Measurements from ENCODE around the gene KIAA1958.
A peak's percentile ranks its signal among the peaks of the same experiment; 100 is the strongest.

Gene KIAA1958

GRCh38 chr9:112558978-112559377 lies 72.4 kb downstream of the KIAA1958 start:
- DNase-seq (ENCODE audit: extremely low spot score) = no peak
- no peak for TF ChIP-seq NFRKB (IDR thresholded peaks at IDR 0.05)
- ChIA-PET CTCF (no interaction called here), POLR2A (no interaction called here)

DNA sequence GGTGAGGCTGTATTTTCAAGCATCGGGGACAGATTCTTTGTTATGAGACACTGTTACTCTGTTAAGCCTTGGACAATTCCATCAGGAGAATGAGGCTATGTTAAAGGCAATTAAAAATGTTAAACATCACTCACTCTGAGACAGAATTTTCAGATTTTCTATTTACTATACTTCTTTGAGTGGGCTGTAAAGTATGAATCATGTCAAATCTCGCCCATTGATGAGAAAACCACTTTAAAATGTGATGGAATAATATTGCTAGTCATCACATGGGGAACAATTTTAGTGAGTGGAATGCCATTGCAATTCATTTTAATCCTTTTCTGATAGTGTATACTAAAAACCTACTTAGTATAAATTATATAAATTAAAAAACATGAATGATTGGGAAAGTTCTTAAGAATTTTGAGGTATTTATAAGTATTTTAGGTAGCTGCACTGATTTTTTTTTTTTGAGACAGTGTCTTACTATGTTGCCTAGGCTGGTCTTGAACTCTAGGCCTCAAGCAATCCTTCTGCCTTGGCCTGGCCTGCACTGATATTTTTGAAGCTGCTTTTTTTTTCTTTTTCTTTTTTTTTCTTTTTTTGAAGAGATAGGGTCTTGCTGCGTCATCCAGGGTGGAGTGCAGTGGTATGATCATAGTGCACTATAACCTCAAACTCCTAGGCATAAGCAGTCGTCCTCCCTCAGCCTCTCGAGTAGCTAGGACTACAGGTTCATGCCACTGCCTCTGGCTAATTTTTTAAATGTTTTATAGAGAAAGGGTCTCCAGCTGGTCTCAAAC lies 73.2 kb downstream of the KIAA1958 start:
- POLR2A ChIA-PET = no interaction called here
- TF ChIP-seq L3MBTL2 (conservative IDR thresholded peaks at IDR 0.05) = no peak
- no peak for DNase-seq (ENCODE audit: extremely low spot score)
- CTCF ChIA-PET = no interaction called here

- ChIA-PET POLR2A (no interaction called here), CTCF (no interaction called here)
- TF ChIP-seq FOXA1 (IDR thresholded peaks at IDR 0.05) (no peak), ARNT (IDR thresholded peaks at IDR 0.05) (no peak), FOXK2 (IDR thresholded peaks at IDR 0.05) (no peak), BHLHE40 (IDR thresholded peaks at IDR 0.05; ENCODE audit: borderline replicate concordance) (no peak), L3MBTL2 (conservative IDR thresholded peaks at IDR 0.05) (no peak), ZNF384 (IDR thresholded peaks at IDR 0.05) (no peak), FOXM1 (IDR thresholded peaks at IDR 0.05; ENCODE audit: borderline replicate concordance) (no peak), ELF4 (IDR thresholded peaks at IDR 0.05) (no peak), SUZ12 (IDR thresholded peaks at IDR 0.05) (no peak), SP1 (IDR thresholded peaks at IDR 0.05) (no peak), NFRKB (IDR thresholded peaks at IDR 0.05) (no peak)
- TF ChIP-seq, protein P1, sequence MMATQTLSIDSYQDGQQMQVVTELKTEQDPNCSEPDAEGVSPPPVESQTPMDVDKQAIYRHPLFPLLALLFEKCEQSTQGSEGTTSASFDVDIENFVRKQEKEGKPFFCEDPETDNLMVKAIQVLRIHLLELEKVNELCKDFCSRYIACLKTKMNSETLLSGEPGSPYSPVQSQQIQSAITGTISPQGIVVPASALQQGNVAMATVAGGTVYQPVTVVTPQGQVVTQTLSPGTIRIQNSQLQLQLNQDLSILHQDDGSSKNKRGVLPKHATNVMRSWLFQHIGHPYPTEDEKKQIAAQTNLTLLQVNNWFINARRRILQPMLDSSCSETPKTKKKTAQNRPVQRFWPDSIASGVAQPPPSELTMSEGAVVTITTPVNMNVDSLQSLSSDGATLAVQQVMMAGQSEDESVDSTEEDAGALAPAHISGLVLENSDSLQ (IDR thresholded peaks at IDR 0.05) = no peak
- DNase-seq (ENCODE audit: extremely low spot score) = no peak
These were observed 75.8 kb downstream of the KIAA1958 start for GRCh38 chr9:112562235-112562958.

DNA sequence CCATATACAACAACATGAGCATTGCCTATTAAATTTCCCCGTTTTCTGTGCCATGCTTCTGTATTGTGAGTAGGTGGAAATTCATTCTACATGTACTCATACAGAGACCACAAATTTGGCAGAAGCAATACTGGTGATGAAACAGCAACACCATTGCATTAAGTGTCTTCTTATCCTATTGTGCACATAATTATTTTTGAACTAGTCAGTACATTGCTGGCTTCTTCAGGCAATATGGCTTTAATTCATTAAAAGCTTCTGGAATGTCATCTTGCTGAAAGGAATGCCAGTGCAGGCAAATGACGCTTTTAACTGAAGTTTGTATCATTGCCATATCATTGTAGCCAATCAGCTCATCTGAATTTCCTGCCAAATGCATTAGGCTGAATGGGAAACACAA lies 82.6 kb downstream of the KIAA1958 start:
- DNase-seq (ENCODE audit: extremely low spot score) = no peak
- POLR2A ChIA-PET = no interaction called here
- no peak for TF ChIP-seq FOXM1 (IDR thresholded peaks at IDR 0.05; ENCODE audit: borderline replicate concordance)
- no peak for TF ChIP-seq NFRKB (IDR thresholded peaks at IDR 0.05)
- CTCF ChIA-PET = no interaction called here

- CTCF ChIA-PET = no interaction called here
- TF ChIP-seq LEF1 (IDR thresholded peaks at IDR 0.05; ENCODE audit: borderline replicate concordance) = no peak
- no peak for TF ChIP-seq SUZ12 (IDR thresholded peaks at IDR 0.05)
- no peak for TF ChIP-seq ELF4 (IDR thresholded peaks at IDR 0.05)
- TF ChIP-seq L3MBTL2 (conservative IDR thresholded peaks at IDR 0.05) = no peak
- no peak for TF ChIP-seq FOXK2 (IDR thresholded peaks at IDR 0.05)
- no peak for TF ChIP-seq TARDBP (IDR thresholded peaks at IDR 0.05)
- TF ChIP-seq BHLHE40 (IDR thresholded peaks at IDR 0.05; ENCODE audit: borderline replicate concordance) = no peak
- no peak for TF ChIP-seq FOXM1 (IDR thresholded peaks at IDR 0.05; ENCODE audit: borderline replicate concordance)
- DNase-seq (ENCODE audit: extremely low spot score) = no peak
- POLR2A ChIA-PET = interaction anchor here (1.0 kb wide), 1 partner anchor 148 kb away, joined by 3 read pairs; the partner anchor contains the start of gene INIP
These were observed 84.1 kb downstream of the KIAA1958 start for GRCh38 chr9:112570671-112571167.

DNA sequence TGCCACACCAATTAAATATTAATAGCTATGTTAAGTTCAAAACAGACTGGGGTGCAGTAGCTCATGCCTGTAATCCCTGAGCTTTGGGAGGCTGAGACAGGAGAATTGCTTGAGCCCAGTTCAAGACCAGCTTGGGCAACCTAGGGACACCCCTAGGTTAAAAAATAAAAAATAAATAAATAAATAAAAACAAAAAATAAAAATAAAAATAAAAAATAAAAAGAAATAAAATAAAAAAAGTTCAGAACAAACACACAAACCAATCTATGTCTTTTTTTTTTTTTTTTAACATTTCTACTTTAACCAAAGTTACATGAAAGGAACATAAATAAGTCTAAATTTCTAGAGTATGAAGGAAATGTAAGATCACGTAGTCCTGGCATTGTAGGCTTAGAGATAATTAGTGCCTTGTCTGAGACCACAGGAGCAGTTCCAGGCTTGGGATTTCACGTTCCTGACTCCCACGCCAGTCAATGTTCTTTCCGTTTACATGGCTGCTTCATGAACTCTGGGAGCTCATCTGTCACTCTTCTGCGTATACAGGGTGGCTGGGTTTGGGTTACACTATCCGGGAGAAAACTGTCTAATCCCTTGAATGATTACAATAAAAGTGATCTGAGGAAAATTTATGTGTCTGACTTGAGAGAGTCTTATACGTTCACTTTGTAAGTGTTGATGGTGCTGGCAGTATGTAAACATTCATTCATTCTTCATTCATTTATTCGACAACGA lies 85.2 kb downstream of the KIAA1958 start:
- DNase-seq (ENCODE audit: extremely low spot score) = no peak
- ChIA-PET CTCF (no interaction called here), POLR2A (interaction anchor here (1.0 kb wide), 1 partner anchor 147 kb away, joined by 3 read pairs; the partner anchor contains the start of gene INIP)
- TF ChIP-seq, protein P1 (IDR thresholded peaks at IDR 0.05) = peak; percentile 67
- TF ChIP-seq NFRKB (IDR thresholded peaks at IDR 0.05) = no peak

DNA sequence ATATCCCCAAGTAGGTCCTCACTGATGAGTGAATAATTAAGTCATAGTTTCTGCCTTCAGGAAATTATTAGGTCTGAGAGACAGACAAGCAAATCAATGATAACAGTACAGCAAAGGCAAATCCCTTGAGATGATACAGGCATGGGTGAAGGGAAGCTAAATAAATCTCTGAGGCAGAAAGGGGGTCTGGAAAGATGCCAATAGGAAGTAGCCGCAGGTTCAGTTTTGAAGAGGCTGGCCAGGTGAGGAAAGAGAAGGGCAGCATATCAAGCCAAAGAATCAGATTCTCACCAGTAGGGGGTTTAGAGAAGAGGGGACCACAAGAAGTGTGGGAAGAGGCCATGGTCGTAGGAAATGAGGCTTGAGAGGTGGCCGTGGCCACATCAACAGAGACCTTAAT lies 85.8 kb downstream of the KIAA1958 start:
- CTCF ChIA-PET = interaction anchor here (0.6 kb wide), 1 partner anchor 26 kb away, joined by 3 read pairs; no protein-coding TSS in a partner anchor
- POLR2A ChIA-PET = no interaction called here
- no peak for DNase-seq (ENCODE audit: extremely low spot score)
- TF ChIP-seq ZNF384 (IDR thresholded peaks at IDR 0.05) (no peak), HDGF (IDR thresholded peaks at IDR 0.05; ENCODE audit: borderline replicate concordance) (no peak), ARNT (IDR thresholded peaks at IDR 0.05) (no peak), ELF4 (IDR thresholded peaks at IDR 0.05) (no peak)
- TF ChIP-seq, protein P1 (IDR thresholded peaks at IDR 0.05) = no peak
